NT2/D1 (cell line): ENCODE data around the gene SCN1B.

Source experiments
- YY1 ChIP-seq: IDR thresholded peaks from 2 replicates; pipeline ENCODE4 v1.6.1; 2011; ENCODE audit not compliant: insufficient read length, insufficient read depth
- ZNF274 ChIP-seq: IDR thresholded peaks from 2 replicates; pipeline ENCODE4 v1.6.1; 2011; ENCODE audit warnings: mild to moderate bottlenecking, low read depth, low read length

GRCh38 chr19:35055715-35056179 is 25.5 kb downstream of the SCN1B start:
- TF ChIP-seq YY1: no peak
- no peak for TF ChIP-seq ZNF274
